ENCODE data around the gene NAIP. TPM values are rescaled to one million over a fixed set of nuclear protein-coding genes. Genes with fewer than 3 reads are reported as not detected.
"Not testable (repeated sequence)": the region's sequence is repeated elsewhere in the genome, so short reads cannot be mapped to it uniquely, and the experiment has no call there.

NAIP gene
- total RNA-seq, 1 donor from 2014 or later = 4.3 TPM

DNA sequence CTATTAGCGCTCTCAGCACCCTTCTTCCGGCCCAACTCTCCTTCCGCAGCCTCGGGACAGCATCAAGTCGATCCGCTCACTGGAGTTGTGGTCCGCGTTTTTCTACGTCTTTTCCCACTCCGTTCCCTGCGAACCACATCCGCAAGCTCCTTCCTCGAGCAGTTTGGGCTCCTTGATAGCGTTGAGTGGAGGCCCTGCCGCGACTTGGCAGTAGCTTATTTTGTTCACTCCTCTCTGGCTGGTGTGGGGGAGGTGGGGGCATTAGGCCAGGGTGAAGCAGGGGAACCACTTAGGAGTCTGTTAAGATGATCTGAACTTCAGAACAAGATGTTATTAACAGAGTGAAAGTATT, 100.0 kb downstream of the NAIP start:
- not testable (repeated sequence) for H3K27ac Mint-ChIP-seq (ENCODE audit: unreplicated experiment); H3K4me1 Mint-ChIP-seq (ENCODE audit: low read depth); H3K4me3 Mint-ChIP-seq (ENCODE audit: unreplicated experiment); DNase-seq (ENCODE audit: low spot score); H3K36me3 Mint-ChIP-seq (ENCODE audit: low read depth); H3K9me3 Mint-ChIP-seq (ENCODE audit: low read depth); H3K27me3 Mint-ChIP-seq (ENCODE audit: low read depth)

Other genes starting within 250 kb of the NAIP start
- gene SERF1A, start 124.7 kb downstream of the NAIP start, total RNA-seq = 5.5 to 10.7 TPM (median 9.2 TPM) in 3 replicates
- gene SMN1, start 100.3 kb downstream of the NAIP start, total RNA-seq = 15.7 to 22.5 TPM (median 18.8 TPM) in 3 replicates
- gene GTF2H2, start 42.3 kb upstream of the NAIP start, total RNA-seq = 16.8 to 30.4 TPM (median 18.8 TPM) in 3 replicates